DND-41 (cell line): Measurements from ENCODE around the gene ITGB5.

ENCODE experiments used
- CTCF ChIP-seq: IDR thresholded peaks from 2 replicates; pipeline ENCODE4 v1.5.1; 2012; ENCODE audit warnings: borderline replicate concordance, low read length, moderate library complexity, mild to moderate bottlenecking; ENCODE audit not compliant: poor library complexity, severe bottlenecking; ENCODE audit errors: extremely low read depth
- EZH2 ChIP-seq: IDR thresholded peaks from 3 replicates; pipeline ENCODE4 v1.6.1; 2012; ENCODE audit warnings: borderline replicate concordance, low read depth, mild to moderate bottlenecking, moderate library complexity, low read length, inconsistent platforms; ENCODE audit not compliant: severe bottlenecking

- TF ChIP-seq CTCF = no peak
- no peak for TF ChIP-seq EZH2
Measured at GRCh38 chr3:124859025-124859424, 28.1 kb downstream of the ITGB5 start.
